NCI-H748 treated with DMSO at 0.1 percent for 48 hours (cell line): ENCODE data around the gene HBS1L.

Source experiments
- DNase-seq: peaks from one replicate; lab custom pipeline; 2025; lab: John Stamatoyannopoulos, UW

The HBS1L gene

GRCh38 chr6:135054569-135055498 is at the start of gene HBS1L:
HBS1L (minus strand) TSS chr6:135054822; CDS start chr6:135054691, 131 bp downstream.
- DNase-seq, result peak; percentile 88

GRCh38 chr6:135104199-135104598 is 49.6 kb upstream of the HBS1L start:
- no peak for DNase-seq

GRCh38 chr6:135102191-135102590 is 47.6 kb upstream of the HBS1L start:
- DNase-seq, result no peak

- DNase-seq, result no peak
These were observed 42.5 kb upstream of the HBS1L start for GRCh38 chr6:135097172-135097571.

- no peak for DNase-seq
These were observed 41.9 kb upstream of the HBS1L start for GRCh38 chr6:135096403-135097130.

GRCh38 chr6:135095716-135096115 is 41.1 kb upstream of the HBS1L start:
- no peak for DNase-seq

- DNase-seq, result no peak
These were observed 39.8 kb upstream of the HBS1L start for GRCh38 chr6:135094403-135094821.

- no peak for DNase-seq
These were observed 39.0 kb upstream of the HBS1L start for GRCh38 chr6:135093578-135093977.

- no peak for DNase-seq
These were observed 38.1 kb upstream of the HBS1L start for GRCh38 chr6:135092724-135093123.

- DNase-seq, result no peak
These were observed 36.2 kb upstream of the HBS1L start for GRCh38 chr6:135090819-135091218.

- no peak for DNase-seq
These were observed 35.3 kb upstream of the HBS1L start for GRCh38 chr6:135089901-135090300.

GRCh38 chr6:135088818-135089809 is 34.5 kb upstream of the HBS1L start:
- no peak for DNase-seq

- no peak for DNase-seq
These were observed 33.7 kb upstream of the HBS1L start for GRCh38 chr6:135088281-135088680.

GRCh38 chr6:135087803-135088202 is 33.2 kb upstream of the HBS1L start:
- DNase-seq, result no peak

GRCh38 chr6:135087403-135087802 is 32.8 kb upstream of the HBS1L start:
- no peak for DNase-seq

- no peak for DNase-seq
These were observed 31.8 kb upstream of the HBS1L start for GRCh38 chr6:135086414-135086764.

GRCh38 chr6:135085700-135086413 is 31.2 kb upstream of the HBS1L start:
- DNase-seq, result no peak

- no peak for DNase-seq
These were observed 30.3 kb upstream of the HBS1L start for GRCh38 chr6:135084916-135085269.

GRCh38 chr6:135084001-135084915 is 29.6 kb upstream of the HBS1L start:
- DNase-seq, result no peak

- no peak for DNase-seq
These were observed 27.3 kb upstream of the HBS1L start for GRCh38 chr6:135081966-135082365.
